ENCODE results near the gene CDKN2A.

The CDKN2A gene

DNA sequence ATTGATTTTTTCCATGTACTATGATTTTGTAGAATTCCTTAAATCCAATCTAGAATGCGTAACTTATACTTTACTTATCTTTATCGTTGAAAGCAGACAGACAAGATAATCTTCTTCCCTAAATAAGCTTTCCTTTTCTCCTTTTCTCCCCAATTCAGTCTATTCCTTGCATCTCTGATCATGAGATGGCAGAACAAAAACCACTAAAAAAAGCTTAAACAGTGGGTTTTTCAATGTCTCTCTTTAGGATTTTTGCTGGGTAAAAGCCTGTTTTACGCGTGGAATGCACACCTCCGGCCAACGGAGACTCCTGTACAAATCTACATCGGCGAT, 14.2 kb upstream of the CDKN2A start:
- TF ChIP-seq, protein P1, sequence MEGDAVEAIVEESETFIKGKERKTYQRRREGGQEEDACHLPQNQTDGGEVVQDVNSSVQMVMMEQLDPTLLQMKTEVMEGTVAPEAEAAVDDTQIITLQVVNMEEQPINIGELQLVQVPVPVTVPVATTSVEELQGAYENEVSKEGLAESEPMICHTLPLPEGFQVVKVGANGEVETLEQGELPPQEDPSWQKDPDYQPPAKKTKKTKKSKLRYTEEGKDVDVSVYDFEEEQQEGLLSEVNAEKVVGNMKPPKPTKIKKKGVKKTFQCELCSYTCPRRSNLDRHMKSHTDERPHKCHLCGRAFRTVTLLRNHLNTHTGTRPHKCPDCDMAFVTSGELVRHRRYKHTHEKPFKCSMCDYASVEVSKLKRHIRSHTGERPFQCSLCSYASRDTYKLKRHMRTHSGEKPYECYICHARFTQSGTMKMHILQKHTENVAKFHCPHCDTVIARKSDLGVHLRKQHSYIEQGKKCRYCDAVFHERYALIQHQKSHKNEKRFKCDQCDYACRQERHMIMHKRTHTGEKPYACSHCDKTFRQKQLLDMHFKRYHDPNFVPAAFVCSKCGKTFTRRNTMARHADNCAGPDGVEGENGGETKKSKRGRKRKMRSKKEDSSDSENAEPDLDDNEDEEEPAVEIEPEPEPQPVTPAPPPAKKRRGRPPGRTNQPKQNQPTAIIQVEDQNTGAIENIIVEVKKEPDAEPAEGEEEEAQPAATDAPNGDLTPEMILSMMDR (IDR thresholded peaks at IDR 0.05) = no peak
- no peak for DNase-seq (ENCODE audit: low spot score)
- peak overlapping the region; percentile 73 for H3K4me3 ChIP-seq
- H3K27ac ChIP-seq = peak overlapping the region; percentile 90 to 95

DNA sequence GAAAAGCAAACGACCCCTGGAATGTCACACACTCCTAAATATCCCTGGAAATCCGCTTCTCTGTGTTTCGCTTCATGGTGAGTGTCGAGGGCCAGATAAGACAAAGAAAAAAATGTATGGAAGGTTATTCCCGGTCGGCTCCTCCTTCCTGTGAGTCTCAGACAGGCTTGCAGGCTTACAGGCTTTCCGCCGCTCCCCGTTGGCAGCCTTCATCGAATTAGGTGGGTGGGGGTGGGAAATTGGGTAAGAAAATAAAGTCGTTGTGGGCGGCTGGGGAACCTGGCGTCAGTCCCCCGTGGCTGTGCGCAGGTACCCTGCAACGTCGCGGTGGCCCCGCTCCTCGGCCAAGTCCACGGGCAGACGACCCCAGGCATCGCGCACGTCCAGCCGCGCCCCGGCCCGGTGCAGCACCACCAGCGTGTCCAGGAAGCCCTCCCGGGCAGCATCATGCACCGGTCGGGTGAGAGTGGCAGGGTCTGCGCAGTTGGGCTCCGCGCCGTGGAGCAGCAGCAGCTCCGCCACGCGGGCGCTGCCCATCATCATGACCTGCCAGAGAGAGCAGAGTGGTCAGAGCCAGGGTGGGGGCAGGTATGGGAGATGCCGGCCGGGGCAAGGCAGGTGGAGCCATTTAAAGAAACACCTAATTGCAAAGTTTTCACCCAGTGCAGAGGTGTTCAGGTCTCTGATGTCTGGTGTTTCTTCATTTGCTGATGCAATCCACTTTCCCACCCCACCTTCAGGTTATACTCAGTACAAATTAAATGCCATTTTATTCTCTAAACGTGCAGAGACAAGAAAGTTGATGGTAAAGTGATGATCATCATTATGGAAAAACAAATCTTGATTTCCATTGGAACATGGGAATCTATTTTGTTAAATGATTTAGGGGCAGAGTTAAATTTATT, 11.8 kb upstream of the CDKN2A start:
- TF ChIP-seq, protein P1 (IDR thresholded peaks at IDR 0.05) = no peak
- no peak overlapping the region for H3K4me3 ChIP-seq
- no peak overlapping the region for H3K27ac ChIP-seq
- no peak for DNase-seq (ENCODE audit: low spot score)

DNA sequence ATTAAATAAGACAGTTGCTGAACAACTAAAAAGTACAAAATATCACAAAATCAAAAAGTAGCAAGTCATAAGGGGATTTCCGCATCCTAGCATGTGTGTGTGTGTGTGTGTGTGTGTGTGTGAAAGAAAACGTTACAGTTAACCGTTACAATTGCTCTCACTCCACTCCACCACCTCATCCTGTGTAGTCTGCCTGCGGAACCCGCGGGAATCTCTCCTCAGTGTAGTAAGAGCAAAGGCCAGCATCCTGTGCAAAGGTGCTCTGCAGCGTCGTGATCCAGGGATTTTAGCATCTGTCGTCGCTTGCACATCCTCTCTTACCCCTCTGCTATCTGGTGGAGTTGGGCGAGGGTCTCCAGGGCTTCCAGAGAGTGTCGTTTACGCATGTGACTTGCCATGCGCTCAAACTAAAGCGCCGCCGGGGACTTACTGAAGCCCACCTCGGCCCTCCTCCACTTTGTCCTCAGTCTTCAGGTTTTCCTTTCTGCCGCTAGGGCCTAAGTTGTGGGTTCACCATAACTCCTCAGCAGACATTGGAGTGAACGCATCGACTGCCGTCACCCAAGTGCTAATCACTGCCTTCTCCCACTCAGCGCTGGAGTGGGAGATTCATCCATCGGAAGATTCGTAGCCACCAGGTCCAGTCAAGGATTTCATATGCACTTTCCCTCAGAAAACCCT, 11.0 kb upstream of the CDKN2A start:
- Histone ChIP-seq H3K4me3 (no peak overlapping the region), H3K27ac (no peak overlapping the region)
- TF ChIP-seq, protein P1 (IDR thresholded peaks at IDR 0.05) = no peak
- DNase-seq (ENCODE audit: low spot score) = no peak

DNA sequence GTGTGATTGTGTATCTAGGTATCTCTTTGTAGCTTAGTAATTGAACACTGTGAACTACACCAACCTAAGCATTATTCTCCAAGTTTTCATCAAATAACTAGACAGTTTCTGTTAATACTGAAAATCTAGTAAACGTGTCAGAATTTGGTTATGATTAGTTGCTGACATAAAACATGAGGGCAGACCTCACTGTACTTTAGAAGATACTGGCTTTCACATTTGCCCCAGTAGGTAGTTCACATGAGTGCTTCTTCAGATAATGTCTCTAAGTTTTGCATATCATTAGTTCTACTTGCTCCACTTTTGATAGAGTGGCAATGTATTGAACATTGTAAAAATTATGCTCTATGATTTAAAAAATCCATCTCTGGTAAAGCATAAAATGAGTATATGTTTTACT, 7.8 kb upstream of the CDKN2A start:
- H3K27ac ChIP-seq = no peak overlapping the region
- H3K4me3 ChIP-seq = no peak overlapping the region
- TF ChIP-seq, protein P1 (IDR thresholded peaks at IDR 0.05) = no peak
- no peak for DNase-seq (ENCODE audit: low spot score)

DNA sequence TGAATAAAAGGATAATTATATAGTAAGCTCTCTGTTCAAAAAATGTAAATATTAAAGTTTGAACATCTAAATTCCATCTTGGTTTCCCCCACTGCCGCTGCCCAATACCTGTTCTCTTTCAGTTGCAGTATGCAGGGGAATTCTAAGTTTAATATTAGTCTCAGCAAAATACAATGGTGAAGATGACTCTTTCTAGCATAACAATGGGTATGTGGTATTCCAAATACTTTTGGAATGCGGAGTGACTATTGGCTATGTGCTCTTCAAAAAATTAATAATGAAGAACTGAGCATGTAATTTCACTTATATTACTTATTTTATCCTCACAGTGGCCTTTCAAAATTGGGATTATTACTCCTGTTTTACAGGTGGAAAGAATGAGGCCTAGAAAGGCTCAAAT, 3.8 kb upstream of the CDKN2A start:
- no peak overlapping the region for H3K4me3 ChIP-seq
- TF ChIP-seq, protein P1 (IDR thresholded peaks at IDR 0.05) = no peak
- no peak overlapping the region for H3K27ac ChIP-seq
- no peak for DNase-seq (ENCODE audit: low spot score)

DNA sequence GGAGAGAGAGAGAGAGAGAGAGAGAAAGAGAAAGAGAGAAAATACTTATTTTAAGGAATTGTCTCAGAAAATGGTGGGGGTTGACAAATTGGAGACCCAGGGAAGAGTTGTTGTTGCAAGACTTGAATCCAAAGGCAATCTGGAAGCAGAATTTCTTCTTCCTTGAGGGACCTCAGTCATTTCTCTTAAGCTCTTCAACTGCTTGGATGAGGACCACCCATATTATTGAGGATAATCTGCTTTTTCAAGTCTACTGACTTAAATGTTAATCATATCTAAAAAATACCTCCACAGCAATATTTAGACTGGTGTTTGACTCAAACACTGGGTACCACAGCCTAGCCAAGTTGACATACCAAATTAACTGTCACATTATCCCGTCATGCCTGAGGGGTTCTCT, 3.3 kb upstream of the CDKN2A start:
- TF ChIP-seq, protein P1 (IDR thresholded peaks at IDR 0.05) = no peak
- Histone ChIP-seq H3K4me3 (no peak overlapping the region), H3K27ac (no peak overlapping the region)
- no peak for DNase-seq (ENCODE audit: low spot score)

DNA sequence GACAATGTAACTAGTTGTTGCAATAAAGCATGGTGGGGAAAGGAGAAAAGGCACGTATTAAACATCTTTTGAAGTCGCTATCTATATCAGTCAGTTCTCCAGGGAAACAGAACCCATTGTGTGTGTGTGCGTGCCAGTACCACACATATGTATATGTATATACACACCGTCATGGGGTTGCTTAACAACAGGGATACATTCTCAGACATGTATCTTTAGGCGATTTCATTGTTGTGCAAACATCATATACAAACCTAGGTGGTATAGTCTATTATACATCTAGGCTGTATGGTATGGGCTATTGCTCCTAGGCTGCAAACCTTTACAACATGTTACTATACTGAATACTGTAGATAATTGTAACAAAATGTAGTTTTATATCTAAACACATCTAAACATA, 2.7 kb upstream of the CDKN2A start:
- Histone ChIP-seq H3K27ac (no peak overlapping the region), H3K4me3 (no peak overlapping the region)
- DNase-seq (ENCODE audit: low spot score) = no peak
- TF ChIP-seq, protein P1 (IDR thresholded peaks at IDR 0.05) = no peak

All from coronary artery (tissue), 2 donors.